Smooth muscle cell (in vitro differentiated cells): Measurements from ENCODE around the gene AUTS2. TPM values are rescaled to one million over a fixed set of nuclear protein-coding genes. Genes with fewer than 3 reads are reported as not detected.

Source experiments
- DNase-seq: peaks from one replicate; lab custom pipeline; 2025; ENCODE audit not compliant: unreplicated experiment; lab: John Stamatoyannopoulos, UW
- H2AFZ ChIP-seq: fragments of 200-600 bp; sonication (generic); 2 replicates; pipeline ENCODE4 v1.6.0; 2016; ENCODE audit warnings: antibody characterized with exemption, low read depth, mild to moderate bottlenecking
- H3F3A ChIP-seq: fragments of 200-600 bp; sonication (generic); 2 replicates; pipeline ENCODE4 v1.6.0; 2017; ENCODE audit warnings: antibody characterized with exemption, low read depth
- H3K27ac ChIP-seq: fragments of 200-600 bp; sonication (generic); 2 replicates; pipeline ENCODE4 v1.5.1; 2016; ENCODE audit warnings: low read depth, mild to moderate bottlenecking
- H3K27me3 ChIP-seq: fragments of 200-600 bp; sonication (generic); 2 replicates; pipeline ENCODE4 v1.6.1; 2016; ENCODE audit warnings: low read depth, mild to moderate bottlenecking
- H3K36me3 ChIP-seq: fragments of 200-600 bp; sonication (generic); 2 replicates; pipeline ENCODE4 v1.5.1; 2016; ENCODE audit warnings: low read depth
- H3K4me1 ChIP-seq: fragments of 200-600 bp; sonication (generic); 2 replicates; pipeline ENCODE4 v1.5.1; 2016; ENCODE audit warnings: low read depth
- H3K4me2 ChIP-seq: fragments of 200-600 bp; sonication (generic); 2 replicates; pipeline ENCODE4 v1.6.0; 2016; ENCODE audit warnings: mild to moderate bottlenecking
- H3K4me3 ChIP-seq: fragments of 200-600 bp; sonication (generic); 2 replicates; pipeline ENCODE4 v1.5.1; 2016; ENCODE audit warnings: mild to moderate bottlenecking
- H3K79me2 ChIP-seq: fragments of 200-600 bp; sonication (generic); 2 replicates; pipeline ENCODE4 v1.6.0; 2016; ENCODE audit warnings: low read depth, mild to moderate bottlenecking
- H3K9ac ChIP-seq: fragments of 200-600 bp; sonication (generic); 2 replicates; pipeline ENCODE4 v1.6.0; 2016; ENCODE audit warnings: low read depth
- H3K9me3 ChIP-seq: fragments of 200-600 bp; sonication (generic); replicated peaks from 2 replicates; pipeline ENCODE4 v1.5.1; 2016; ENCODE audit warnings: low read depth
- H4K20me1 ChIP-seq: fragments of 200-600 bp; sonication (generic); 2 replicates; pipeline ENCODE4 v1.6.0; 2016; ENCODE audit warnings: low read depth
- WGBS: methylation state at CpG from one replicate; pipeline ENCODE4 v1.1.7; 2016; ENCODE audit warnings: low lambda C conversion rate; 5-methylcytosine and 5-hydroxymethylcytosine counted together
- polyA plus RNA-seq: library from polyadenylated mRNA; unstranded; fragments of >200 nt; fragmentation: Nextera tagmentation; extraction: Ambion mirVana; gene quantifications from 2 replicates; pipeline ENCODE4 v1.2.1, GENCODE V29; 2016
- total RNA-seq: library from RNA; depleted of rRNA; stranded (reverse); fragments of >200 nt; gene quantifications from 2 replicates; pipeline ENCODE4 v1.2.3, GENCODE V29; 2014
- TF ChIP-seq, protein P1 (sequence below): fragments of 200-600 bp; sonication (generic); IDR thresholded peaks from 2 replicates; pipeline ENCODE4 v1.5.1; 2017; ENCODE audit warnings: borderline replicate concordance, mild to moderate bottlenecking, antibody characterized with exemption; ENCODE audit not compliant: insufficient read depth, poor library complexity, severe bottlenecking

The AUTS2 gene
- total and polyA plus RNA-seq, 2 experiments from 2014 or later = 6.5 to 8.6 TPM

DNA sequence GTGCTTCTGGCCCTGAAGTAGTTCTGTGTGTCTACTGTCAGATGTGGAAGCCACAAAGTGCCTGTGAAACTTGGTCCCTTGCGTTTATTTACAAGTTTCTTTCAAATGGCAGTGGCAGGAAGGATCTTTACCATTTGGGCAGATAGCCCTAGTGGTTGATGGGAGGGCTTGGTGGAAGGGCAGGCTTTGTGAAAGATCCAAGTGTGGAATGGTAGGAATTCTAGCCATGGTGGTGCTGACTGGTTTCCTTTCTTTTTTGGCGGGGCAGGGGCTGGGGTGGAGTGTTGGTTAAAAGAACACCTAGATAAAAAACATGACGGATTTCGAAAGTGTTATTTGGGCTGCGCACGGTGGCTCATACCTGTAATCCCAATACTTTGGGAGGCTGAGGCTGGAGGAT is 27.0 kb downstream of the AUTS2 start:
- TF ChIP-seq, protein P1, sequence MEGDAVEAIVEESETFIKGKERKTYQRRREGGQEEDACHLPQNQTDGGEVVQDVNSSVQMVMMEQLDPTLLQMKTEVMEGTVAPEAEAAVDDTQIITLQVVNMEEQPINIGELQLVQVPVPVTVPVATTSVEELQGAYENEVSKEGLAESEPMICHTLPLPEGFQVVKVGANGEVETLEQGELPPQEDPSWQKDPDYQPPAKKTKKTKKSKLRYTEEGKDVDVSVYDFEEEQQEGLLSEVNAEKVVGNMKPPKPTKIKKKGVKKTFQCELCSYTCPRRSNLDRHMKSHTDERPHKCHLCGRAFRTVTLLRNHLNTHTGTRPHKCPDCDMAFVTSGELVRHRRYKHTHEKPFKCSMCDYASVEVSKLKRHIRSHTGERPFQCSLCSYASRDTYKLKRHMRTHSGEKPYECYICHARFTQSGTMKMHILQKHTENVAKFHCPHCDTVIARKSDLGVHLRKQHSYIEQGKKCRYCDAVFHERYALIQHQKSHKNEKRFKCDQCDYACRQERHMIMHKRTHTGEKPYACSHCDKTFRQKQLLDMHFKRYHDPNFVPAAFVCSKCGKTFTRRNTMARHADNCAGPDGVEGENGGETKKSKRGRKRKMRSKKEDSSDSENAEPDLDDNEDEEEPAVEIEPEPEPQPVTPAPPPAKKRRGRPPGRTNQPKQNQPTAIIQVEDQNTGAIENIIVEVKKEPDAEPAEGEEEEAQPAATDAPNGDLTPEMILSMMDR = no peak
- no peak overlapping the region for H3K27ac ChIP-seq
- H3K27me3 ChIP-seq = peaks cover 7% of the 10 kb centered on the region
- H3K79me2 ChIP-seq = peaks cover 4% of the 10 kb centered on the region
- H3K36me3 ChIP-seq = no peaks in the 10 kb centered on the region
- no peak overlapping the region for H3K4me2 ChIP-seq
- 70% methylated on average over 6 of the region's 6 CpGs for WGBS
- H3K9me3 ChIP-seq = no peaks in the 10 kb centered on the region
- H3K9ac ChIP-seq = no peak overlapping the region
- H2AFZ ChIP-seq = no peak overlapping the region
- H3K4me1 ChIP-seq = peaks cover 16% of the 10 kb centered on the region
- peaks cover 63% of the 10 kb centered on the region for H4K20me1 ChIP-seq
- H3K4me3 ChIP-seq = no peak overlapping the region
- DNase-seq = no peak
- H3F3A ChIP-seq = peaks cover under 1% of the 10 kb centered on the region

DNA sequence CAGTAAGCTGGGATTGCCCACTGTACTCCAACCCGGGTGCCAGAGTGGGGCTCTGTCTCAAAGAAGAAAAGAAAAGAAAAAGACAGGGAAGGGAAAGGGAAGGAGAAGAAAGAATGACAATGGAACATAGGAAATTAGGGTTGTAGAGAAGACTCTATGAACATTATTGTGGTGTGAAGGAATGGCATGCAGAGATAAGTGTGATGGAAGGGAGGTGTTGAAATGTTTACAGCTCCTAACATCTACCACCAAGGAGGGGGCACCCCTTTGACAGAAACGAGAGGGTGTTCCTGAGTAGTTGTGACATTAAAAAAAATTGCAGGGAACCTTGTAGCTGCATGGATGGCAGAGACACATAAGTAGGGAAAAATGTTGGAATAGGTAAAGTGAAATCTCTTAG is 27.5 kb downstream of the AUTS2 start:
- TF ChIP-seq, protein P1 = no peak
- Histone ChIP-seq H3K9ac (no peak overlapping the region), H2AFZ (no peak overlapping the region), H3K27ac (no peak overlapping the region), H4K20me1 (peaks cover 64% of the 10 kb centered on the region), H3K4me3 (no peak overlapping the region), H3K4me1 (peaks cover 18% of the 10 kb centered on the region), H3K9me3 (no peaks in the 10 kb centered on the region), H3K79me2 (peaks cover 4% of the 10 kb centered on the region), H3K4me2 (no peak overlapping the region), H3K27me3 (peaks cover 3% of the 10 kb centered on the region), H3K36me3 (no peaks in the 10 kb centered on the region), H3F3A (peaks cover 6% of the 10 kb centered on the region)
- DNase-seq = no peak
- WGBS = 55% methylated on average over 2 of the region's 2 CpGs

DNA sequence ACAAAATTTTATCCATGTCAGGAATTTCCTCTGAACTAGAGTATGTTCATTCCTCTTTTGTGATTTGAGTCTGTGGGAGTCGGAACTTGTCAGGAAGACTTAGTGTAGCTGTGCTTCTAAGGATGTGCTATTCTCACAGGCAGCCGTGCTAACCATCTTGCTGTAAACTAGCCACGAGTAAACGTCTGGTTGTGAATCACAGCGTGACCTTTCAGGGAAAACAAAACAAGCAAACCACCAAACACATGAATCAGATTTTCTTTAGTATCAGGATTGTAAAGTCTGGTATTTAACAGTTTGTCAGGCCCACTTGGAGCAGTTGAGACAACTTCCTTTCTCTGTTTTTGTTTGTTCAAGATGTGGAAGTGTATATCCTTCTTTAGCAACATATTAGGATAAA is 32.0 kb downstream of the AUTS2 start:
- 5% methylated on average over 5 of the region's 5 CpGs for WGBS
- peak overlapping the region; percentile 57 for H3K4me2 ChIP-seq
- H3K36me3 ChIP-seq = no peaks in the 10 kb centered on the region

DNA sequence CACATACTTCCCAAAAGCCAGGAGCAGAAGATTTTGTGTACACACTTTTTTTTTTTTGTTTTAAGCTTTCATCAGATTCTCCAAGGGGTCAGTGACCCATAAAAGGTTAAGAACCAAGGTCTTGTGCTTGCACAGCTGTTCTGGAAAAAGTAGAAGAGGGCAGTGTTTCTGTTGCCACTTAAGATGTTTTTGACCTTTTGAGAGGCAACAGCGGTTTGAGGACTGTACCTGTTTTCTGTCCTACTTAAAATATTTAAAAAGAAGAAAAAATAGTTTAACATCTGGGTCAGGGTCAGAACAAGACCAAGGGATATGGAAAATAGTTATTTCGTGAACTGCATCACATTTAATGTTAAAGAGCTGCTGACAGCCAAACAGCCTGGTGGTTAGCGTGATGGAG is 32.9 kb downstream of the AUTS2 start:
- WGBS = 82% methylated on average over 3 of the region's 3 CpGs
- no peak for DNase-seq

More for the DNA sequence above, 32.0 kb downstream of the AUTS2 start:
- Histone ChIP-seq H3K4me1 (peaks cover 14% of the 10 kb centered on the region), H3K27ac (peak overlapping the region; percentile 1), H3K9me3 (no peaks in the 10 kb centered on the region), H3K27me3 (no peaks in the 10 kb centered on the region), H3K79me2 (peaks cover 4% of the 10 kb centered on the region), H2AFZ (no peak overlapping the region), H3F3A (peaks cover 11% of the 10 kb centered on the region), H4K20me1 (peaks cover 53% of the 10 kb centered on the region), H3K4me3 (no peak overlapping the region), H3K9ac (no peak overlapping the region)
- TF ChIP-seq, protein P1 = no peak
- no peak for DNase-seq

More for the DNA sequence above, 32.9 kb downstream of the AUTS2 start:
- no peak overlapping the region for H3K4me3 ChIP-seq
- peak overlapping the region; percentile 57 for H3K4me2 ChIP-seq
- peaks cover 11% of the 10 kb centered on the region for H3F3A ChIP-seq
- no peaks in the 10 kb centered on the region for H3K9me3 ChIP-seq
- H3K27me3 ChIP-seq = no peaks in the 10 kb centered on the region
- H3K27ac ChIP-seq = no peak overlapping the region
- peaks cover 18% of the 10 kb centered on the region for H3K4me1 ChIP-seq
- peaks cover 4% of the 10 kb centered on the region for H3K79me2 ChIP-seq
- TF ChIP-seq, protein P1 = no peak
- no peak overlapping the region for H3K9ac ChIP-seq
- H2AFZ ChIP-seq = no peak overlapping the region
- H3K36me3 ChIP-seq = no peaks in the 10 kb centered on the region
- H4K20me1 ChIP-seq = peaks cover 53% of the 10 kb centered on the region
